ENCODE measurements around the gene ATP10D. TPM values are rescaled to one million over a fixed set of nuclear protein-coding genes. Genes with fewer than 3 reads are reported as not detected.

Gene ATP10D
- total RNA-seq, 2 experiments from 2014 or later, result 2.5 to 2.8 TPM

DNA sequence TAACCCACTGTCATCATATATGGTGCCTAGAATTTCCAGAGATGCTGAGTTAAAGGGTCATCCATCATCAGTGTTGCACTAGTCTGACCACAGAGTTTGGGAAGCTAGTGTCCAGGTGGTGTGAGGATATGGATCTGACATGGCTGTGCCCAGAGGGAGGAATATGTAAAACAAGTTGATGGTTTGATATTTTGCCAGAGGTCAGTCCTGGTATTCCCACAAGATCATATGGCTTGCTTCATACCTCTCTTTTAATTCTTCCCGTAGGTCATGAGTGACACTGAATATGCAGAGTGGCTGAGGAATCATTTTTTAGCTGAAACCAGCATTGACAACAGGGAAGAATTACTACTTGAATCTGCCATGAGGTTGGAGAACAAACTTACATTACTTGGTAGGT, 75.6 kb downstream of the ATP10D start:
- POLR2A ChIA-PET, result no interaction called here
- DNase-seq, result no peak
- no peaks in the 10 kb centered on the region for H3K27me3 Mint-ChIP-seq
- ATAC-seq, result no peak
- CTCF ChIA-PET, result no interaction called here
- H3K27ac Mint-ChIP-seq, result no peak overlapping the region
- no peaks in the 10 kb centered on the region for H3K9me3 Mint-ChIP-seq (ENCODE audit: low read depth)
- no peaks in the 10 kb centered on the region for H3K36me3 Mint-ChIP-seq (ENCODE audit: low read depth)
- peaks cover 4% of the 10 kb centered on the region for H3K4me1 Mint-ChIP-seq
- no peak overlapping the region for H3K4me3 Mint-ChIP-seq
- intact Hi-C loops (cut with DNase I, micrococcal nuclease), result loop anchor here (5.0 to 10.0 kb wide), 2 partner anchors 73 to 166 kb away; partner anchors contain the start of gene ATP10D (in 1 of the 2)

DNA sequence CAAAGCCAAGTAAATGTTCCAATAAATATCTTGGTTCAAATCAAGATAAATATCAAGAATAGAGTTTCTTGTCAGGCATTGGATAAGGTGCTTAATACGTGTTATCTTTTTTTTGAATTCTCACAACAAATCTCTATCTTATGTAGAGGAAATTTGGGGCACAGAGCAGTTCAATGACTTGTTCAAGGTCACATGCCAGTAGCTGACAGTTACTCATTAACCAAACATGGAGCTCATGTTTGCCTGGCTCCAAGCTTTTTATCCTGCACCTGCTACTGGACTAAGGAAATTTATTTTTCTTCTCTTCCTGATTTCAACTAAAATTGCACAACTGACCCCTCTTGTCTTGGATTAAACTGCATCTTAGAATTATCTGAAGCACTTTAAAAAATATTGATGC, 76.3 kb downstream of the ATP10D start:
- DNase-seq (no peak), ATAC-seq (no peak)
- CTCF ChIA-PET, result no interaction called here
- H3K4me1 Mint-ChIP-seq, result peaks cover 4% of the 10 kb centered on the region
- H3K4me3 Mint-ChIP-seq, result no peak overlapping the region
- no peaks in the 10 kb centered on the region for H3K27me3 Mint-ChIP-seq
- intact Hi-C loops (cut with DNase I, micrococcal nuclease), result loop anchor here (5.0 to 10.0 kb wide), 2 partner anchors 74 to 167 kb away; partner anchors contain the start of gene ATP10D (in 1 of the 2)
- POLR2A ChIA-PET, result no interaction called here
- no peaks in the 10 kb centered on the region for H3K36me3 Mint-ChIP-seq (ENCODE audit: low read depth)
- no peaks in the 10 kb centered on the region for H3K9me3 Mint-ChIP-seq (ENCODE audit: low read depth)
- no peak overlapping the region for H3K27ac Mint-ChIP-seq

DNA sequence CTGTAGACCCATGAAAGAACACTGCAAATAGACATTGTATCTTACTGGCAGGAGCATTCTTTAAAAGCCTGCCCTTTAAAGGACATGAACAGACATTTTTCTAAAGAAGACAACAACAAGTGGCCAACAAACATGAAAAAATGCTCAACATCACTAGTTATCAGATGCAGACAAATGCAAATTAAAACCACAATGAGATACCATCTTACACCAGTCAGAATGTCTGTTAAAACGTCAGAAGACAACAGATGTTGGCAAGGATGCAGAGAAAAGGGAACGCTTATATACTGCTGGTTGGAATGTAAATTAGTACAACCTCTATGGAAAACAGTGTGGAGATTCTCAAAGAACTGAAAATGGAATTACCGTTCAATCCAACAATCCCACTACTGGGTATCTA, 77.2 kb downstream of the ATP10D start:
- DNase-seq (no peak), ATAC-seq (no peak)
- Mint-ChIP-seq H3K36me3 (ENCODE audit: low read depth) (no peaks in the 10 kb centered on the region), H3K27me3 (no peaks in the 10 kb centered on the region), H3K4me3 (no peak overlapping the region), H3K4me1 (peaks cover 4% of the 10 kb centered on the region), H3K9me3 (ENCODE audit: low read depth) (no peaks in the 10 kb centered on the region), H3K27ac (no peak overlapping the region)
- CTCF ChIA-PET, result no interaction called here
- POLR2A ChIA-PET, result no interaction called here
- intact Hi-C loops (cut with DNase I, micrococcal nuclease), result loop anchor here (5.0 to 10.0 kb wide), 2 partner anchors 75 to 167 kb away; partner anchors contain the start of gene ATP10D (in 1 of the 2)

DNA sequence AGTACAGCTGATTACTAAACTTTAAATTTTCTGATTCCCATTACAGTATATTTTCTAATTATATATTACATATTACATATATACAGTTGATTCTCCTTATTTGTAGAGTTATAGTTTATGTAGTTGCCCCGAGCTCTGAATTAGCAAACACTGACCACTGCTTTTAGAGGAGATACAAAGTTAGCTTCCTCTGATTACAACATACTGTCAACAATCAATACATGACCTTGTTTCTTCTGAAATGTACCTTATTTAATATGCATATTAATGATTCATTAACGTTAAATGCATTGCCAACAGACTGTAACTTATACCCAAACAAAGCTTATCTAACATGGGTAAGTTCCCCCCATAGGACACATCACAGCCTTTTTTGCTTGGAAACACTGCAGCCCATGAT, 81.5 kb downstream of the ATP10D start:
- no peak overlapping the region for H3K27ac Mint-ChIP-seq
- ChIA-PET CTCF (interaction anchor here (0.6 to 1.7 kb wide), 3 partner anchors 10 to 103 kb away, joined by 3 to 8 read pairs (median 4); partner anchors contain the start of genes ATP10D and COMMD8), POLR2A (no interaction called here)
- peaks cover 4% of the 10 kb centered on the region for H3K4me1 Mint-ChIP-seq
- no peak for ATAC-seq
- no peaks in the 10 kb centered on the region for H3K36me3 Mint-ChIP-seq (ENCODE audit: low read depth)
- no peak for DNase-seq
- intact Hi-C loops (cut with DNase I, micrococcal nuclease), result loop anchor here in 1 of 2 experiments (10.0 kb wide), 1 partner anchor 172 kb away; no protein-coding TSS in a partner anchor
- H3K27me3 Mint-ChIP-seq, result peaks cover 2% of the 10 kb centered on the region
- H3K9me3 Mint-ChIP-seq (ENCODE audit: low read depth), result no peaks in the 10 kb centered on the region
- no peak overlapping the region for H3K4me3 Mint-ChIP-seq

DNA sequence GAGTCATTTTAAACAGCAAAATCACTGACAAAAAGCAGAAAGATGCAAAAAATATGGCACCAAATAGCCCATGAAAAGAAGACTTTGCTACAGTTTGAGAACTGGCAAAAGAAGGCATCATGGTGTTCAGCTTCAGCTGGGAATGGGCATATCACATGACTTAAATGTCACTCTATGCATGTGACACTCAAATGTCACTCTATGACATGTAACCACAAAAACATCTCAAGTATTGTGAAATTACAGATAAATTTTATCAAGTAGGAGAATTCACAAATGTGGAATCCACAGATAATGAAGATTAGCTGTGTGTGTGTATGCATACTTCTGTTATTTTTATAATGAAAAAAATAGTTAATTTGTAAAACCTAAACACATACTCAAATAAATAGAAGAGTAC, 81.9 kb downstream of the ATP10D start:
- intact Hi-C loops (cut with DNase I, micrococcal nuclease), result loop anchor here in 1 of 2 experiments (10.0 kb wide), 1 partner anchor 172 kb away; no protein-coding TSS in a partner anchor

DNA sequence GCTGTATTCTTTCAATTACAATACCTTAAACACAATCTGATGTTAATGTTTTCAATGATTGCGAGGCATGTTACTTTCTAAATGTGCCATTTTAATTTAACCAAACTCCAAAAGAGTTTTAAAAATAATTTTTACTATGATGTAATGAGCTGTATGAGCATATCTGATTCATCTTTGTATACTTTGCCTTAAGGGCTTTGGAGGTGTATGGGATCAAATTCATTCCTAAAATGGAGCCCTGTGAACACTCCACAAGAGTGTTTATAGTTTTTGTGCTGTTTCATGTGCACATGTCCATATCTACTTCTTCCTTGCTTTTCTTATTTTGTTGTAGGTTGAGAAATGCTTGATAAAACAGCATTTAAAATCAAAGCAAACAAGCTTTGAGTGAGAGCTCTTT, 82.4 kb downstream of the ATP10D start:
- no peak for DNase-seq
- H3K27ac Mint-ChIP-seq, result no peak overlapping the region
- H3K4me3 Mint-ChIP-seq, result no peak overlapping the region
- no peaks in the 10 kb centered on the region for H3K9me3 Mint-ChIP-seq (ENCODE audit: low read depth)
- intact Hi-C loops (cut with DNase I, micrococcal nuclease), result loop anchor here in 1 of 2 experiments (10.0 kb wide), 1 partner anchor 173 kb away; no protein-coding TSS in a partner anchor
- ChIA-PET CTCF (interaction anchor here (0.9 to 1.7 kb wide), 4 partner anchors 11 to 109 kb away, joined by 3 to 8 read pairs (median 4); partner anchors contain the start of gene ATP10D), POLR2A (no interaction called here)
- H3K27me3 Mint-ChIP-seq, result peaks cover 2% of the 10 kb centered on the region
- ATAC-seq, result no peak
- H3K36me3 Mint-ChIP-seq (ENCODE audit: low read depth), result no peaks in the 10 kb centered on the region
- peaks cover under 1% of the 10 kb centered on the region for H3K4me1 Mint-ChIP-seq

More for the DNA sequence above, 81.9 kb downstream of the ATP10D start:
- no peak overlapping the region for H3K27ac Mint-ChIP-seq
- H3K4me3 Mint-ChIP-seq, result no peak overlapping the region
- peaks cover 4% of the 10 kb centered on the region for H3K4me1 Mint-ChIP-seq
- no peaks in the 10 kb centered on the region for H3K36me3 Mint-ChIP-seq (ENCODE audit: low read depth)
- CTCF ChIA-PET, result interaction anchor here (0.6 to 1.7 kb wide), 3 partner anchors 11 to 104 kb away, joined by 3 to 8 read pairs (median 4); partner anchors contain the start of genes ATP10D and COMMD8
- H3K9me3 Mint-ChIP-seq (ENCODE audit: low read depth), result no peaks in the 10 kb centered on the region
- no peak for DNase-seq
- H3K27me3 Mint-ChIP-seq, result peaks cover 2% of the 10 kb centered on the region
- no peak for ATAC-seq
- POLR2A ChIA-PET, result no interaction called here

DNA sequence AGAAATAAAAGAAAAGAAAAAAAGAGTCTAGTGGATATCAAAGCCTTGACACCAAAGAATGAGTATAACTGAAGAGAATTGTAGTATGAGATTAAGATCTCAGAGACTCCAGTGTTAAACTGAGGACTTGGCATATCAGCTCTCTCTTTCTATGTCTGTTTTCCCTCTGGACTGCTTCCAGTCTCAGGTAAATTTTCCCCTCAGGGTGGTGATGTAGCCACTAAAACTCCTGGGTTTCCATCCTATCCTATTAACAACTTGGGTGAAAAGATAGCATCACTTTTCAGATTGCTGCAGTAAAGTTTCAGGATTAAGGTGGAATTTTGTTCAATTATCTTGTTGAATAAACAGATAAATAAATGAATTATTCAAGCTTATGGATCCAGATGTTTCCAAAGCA, 85.7 kb downstream of the ATP10D start:
- no peaks in the 10 kb centered on the region for H3K9me3 Mint-ChIP-seq (ENCODE audit: low read depth)
- intact Hi-C loops (cut with DNase I, micrococcal nuclease), result no loop called here
- H3K36me3 Mint-ChIP-seq (ENCODE audit: low read depth), result no peaks in the 10 kb centered on the region
- POLR2A ChIA-PET, result no interaction called here
- ATAC-seq (no peak), DNase-seq (no peak)
- H3K4me1 Mint-ChIP-seq, result no peaks in the 10 kb centered on the region
- peaks cover 2% of the 10 kb centered on the region for H3K27me3 Mint-ChIP-seq
- CTCF ChIA-PET, result no interaction called here
- H3K27ac Mint-ChIP-seq, result no peak overlapping the region
- H3K4me3 Mint-ChIP-seq, result no peak overlapping the region

DNA sequence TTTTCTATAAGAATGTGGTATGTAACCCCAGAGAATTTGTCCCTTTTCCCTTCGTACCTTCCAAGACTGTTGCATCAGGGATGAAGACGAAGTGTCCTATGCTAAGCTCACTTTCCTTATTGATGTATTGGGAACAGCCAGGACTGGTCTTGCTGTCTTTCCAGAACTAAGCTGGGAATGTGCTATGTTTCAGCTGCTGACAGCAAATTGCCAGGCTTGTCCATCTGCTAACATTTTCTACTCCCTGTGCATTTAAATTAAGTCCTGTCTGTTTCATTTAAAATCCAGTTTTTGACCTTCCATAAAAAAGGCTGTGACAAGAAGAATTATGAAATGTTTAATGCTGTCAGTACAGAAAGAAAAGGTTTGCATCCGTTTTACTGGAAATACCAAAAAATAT, 87.9 kb downstream of the ATP10D start:
- Mint-ChIP-seq H3K4me1 (no peaks in the 10 kb centered on the region), H3K27me3 (peaks cover 2% of the 10 kb centered on the region), H3K36me3 (ENCODE audit: low read depth) (no peaks in the 10 kb centered on the region), H3K9me3 (ENCODE audit: low read depth) (no peaks in the 10 kb centered on the region), H3K27ac (no peak overlapping the region), H3K4me3 (no peak overlapping the region)
- ChIA-PET CTCF (interaction anchor here (1.7 kb wide), 1 partner anchor 9 kb away, joined by 10 read pairs; no protein-coding TSS in a partner anchor), POLR2A (no interaction called here)
- DNase-seq (no peak), ATAC-seq (no peak)
- intact Hi-C loops (cut with DNase I, micrococcal nuclease), result no loop called here

DNA sequence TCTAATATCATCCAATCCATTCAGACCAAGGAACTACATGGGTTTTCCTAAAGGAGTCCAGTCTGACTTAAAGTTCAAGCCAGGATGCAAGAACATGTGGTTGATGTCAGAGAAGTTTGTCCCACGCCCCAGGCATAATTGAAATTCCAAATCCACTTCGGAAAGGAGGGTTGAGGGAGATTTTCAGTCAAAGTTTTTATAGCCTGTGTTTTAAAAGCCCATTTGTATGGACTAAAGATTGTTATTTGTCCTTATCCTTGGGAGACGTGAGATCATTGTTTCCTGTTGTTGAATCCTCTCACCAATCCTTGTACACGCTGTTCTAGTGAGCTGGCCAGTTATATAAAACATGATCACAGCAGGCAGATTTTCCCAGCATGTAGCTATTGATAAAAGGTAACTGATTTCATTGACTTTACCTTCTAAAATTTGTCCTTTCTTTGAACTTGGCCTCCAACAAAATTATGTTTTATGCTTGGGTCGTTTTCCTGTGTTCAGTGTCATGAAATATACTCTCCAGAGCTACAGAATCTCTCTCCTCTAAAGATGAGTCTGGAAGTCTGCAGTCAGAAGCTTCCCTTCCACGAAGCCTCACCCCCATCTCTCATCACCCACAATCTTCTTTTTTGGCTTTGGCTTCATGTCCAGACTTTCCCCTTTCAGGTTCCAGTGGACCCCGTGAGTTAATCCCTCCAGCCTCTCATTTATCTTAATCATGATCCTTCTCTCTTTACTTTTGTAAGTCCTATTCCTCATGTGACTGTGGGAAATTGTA, 92.9 kb downstream of the ATP10D start:
- Mint-ChIP-seq H3K4me1 (no peaks in the 10 kb centered on the region), H3K27me3 (no peaks in the 10 kb centered on the region), H3K27ac (no peak overlapping the region), H3K9me3 (ENCODE audit: low read depth) (no peaks in the 10 kb centered on the region), H3K4me3 (no peak overlapping the region), H3K36me3 (ENCODE audit: low read depth) (no peaks in the 10 kb centered on the region)
- ATAC-seq (no peak), DNase-seq (no peak)
- intact Hi-C loops (cut with DNase I, micrococcal nuclease), result no loop called here
- ChIA-PET POLR2A (no interaction called here), CTCF (interaction anchor here (1.1 kb wide), 1 partner anchor 12 kb away, joined by 3 read pairs; no protein-coding TSS in a partner anchor)

DNA sequence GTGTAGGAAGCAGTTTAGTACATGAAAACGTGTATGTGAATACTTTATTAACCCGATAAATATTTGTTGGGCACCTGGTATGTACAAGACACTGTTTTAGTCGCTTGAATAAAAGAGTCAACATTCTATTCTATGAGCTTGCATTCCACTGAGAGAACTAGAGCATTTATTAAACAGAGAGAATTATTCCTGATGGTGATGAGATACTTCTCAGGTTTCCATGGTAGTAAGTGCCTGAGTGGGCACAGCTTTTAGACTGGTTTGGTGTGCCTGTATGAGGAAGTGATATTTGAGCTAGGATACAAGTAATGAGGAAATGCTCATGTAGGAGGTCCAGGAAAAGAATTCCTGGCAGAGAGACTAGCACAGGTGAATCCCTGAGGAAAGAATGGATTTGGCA, 94.2 kb downstream of the ATP10D start:
- H3K4me3 Mint-ChIP-seq, result no peak overlapping the region

DNA sequence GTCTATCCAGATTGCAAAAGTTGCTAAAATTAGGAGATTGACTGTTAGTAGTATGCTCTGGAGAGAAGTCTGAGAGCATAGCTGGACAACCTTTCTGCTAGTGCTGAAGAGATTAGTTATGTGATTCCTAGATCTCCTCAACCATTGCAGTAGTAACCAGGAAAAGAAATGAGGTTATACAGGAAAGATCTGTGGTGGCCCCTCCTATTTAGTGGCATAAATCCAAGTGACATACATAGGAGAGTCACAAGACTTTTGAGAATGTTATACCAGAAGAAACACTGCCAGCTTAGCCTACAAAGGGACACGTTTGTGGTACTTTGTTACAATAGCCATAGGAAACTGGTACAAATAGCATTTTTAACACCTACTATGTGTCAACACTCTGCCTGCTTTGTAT, 105.2 kb downstream of the ATP10D start:
- H3K4me3 Mint-ChIP-seq, result no peak overlapping the region
- POLR2A ChIA-PET, result no interaction called here
- no peaks in the 10 kb centered on the region for H3K4me1 Mint-ChIP-seq
- peaks cover 8% of the 10 kb centered on the region for H3K36me3 Mint-ChIP-seq (ENCODE audit: low read depth)
- H3K9me3 Mint-ChIP-seq (ENCODE audit: low read depth), result peaks cover 6% of the 10 kb centered on the region
- CTCF ChIA-PET, result interaction anchor here (0.5 kb wide), 1 partner anchor 22 kb away, joined by 3 read pairs; no protein-coding TSS in a partner anchor
- H3K27me3 Mint-ChIP-seq, result no peaks in the 10 kb centered on the region
- H3K27ac Mint-ChIP-seq, result no peak overlapping the region
- ATAC-seq, result no peak
- intact Hi-C loops (cut with DNase I, micrococcal nuclease), result no loop called here
- DNase-seq, result no peak

More for the DNA sequence above, 94.2 kb downstream of the ATP10D start:
- DNase-seq, result no peak
- Mint-ChIP-seq H3K4me1 (no peaks in the 10 kb centered on the region), H3K36me3 (ENCODE audit: low read depth) (no peaks in the 10 kb centered on the region), H3K27me3 (no peaks in the 10 kb centered on the region), H3K27ac (no peak overlapping the region), H3K9me3 (ENCODE audit: low read depth) (no peaks in the 10 kb centered on the region)
- intact Hi-C loops (cut with DNase I, micrococcal nuclease), result no loop called here
- ATAC-seq, result no peak
- ChIA-PET CTCF (interaction anchor here (0.8 kb wide), 1 partner anchor 16 kb away, joined by 4 read pairs; no protein-coding TSS in a partner anchor), POLR2A (no interaction called here)

DNA sequence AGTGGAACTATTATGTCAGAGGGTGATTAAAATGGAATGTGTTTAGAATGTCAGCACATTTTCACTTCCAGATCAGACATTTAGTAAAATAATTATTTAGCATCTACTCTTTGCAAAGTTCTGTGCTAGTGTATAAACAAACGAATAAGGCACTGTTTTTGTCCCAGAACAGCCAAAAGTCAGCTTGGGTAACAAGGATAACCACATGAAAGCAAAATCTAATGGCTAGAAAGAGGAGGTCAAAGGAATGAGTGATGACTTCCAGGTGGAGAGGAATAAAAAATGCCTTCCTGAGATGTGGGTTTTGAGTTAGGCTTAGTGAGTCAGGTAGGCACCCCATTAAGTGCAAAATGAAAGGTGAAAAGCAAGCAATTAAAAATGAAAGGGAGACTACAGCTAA, 112.6 kb downstream of the ATP10D start:
- CTCF ChIA-PET, result no interaction called here
- DNase-seq (no peak), ATAC-seq (no peak)
- Mint-ChIP-seq H3K9me3 (ENCODE audit: low read depth) (no peaks in the 10 kb centered on the region), H3K4me3 (no peak overlapping the region), H3K27me3 (no peaks in the 10 kb centered on the region), H3K27ac (no peak overlapping the region), H3K36me3 (ENCODE audit: low read depth) (no peaks in the 10 kb centered on the region), H3K4me1 (no peaks in the 10 kb centered on the region)
- POLR2A ChIA-PET, result no interaction called here
- intact Hi-C loops (cut with DNase I, micrococcal nuclease), result no loop called here

Data from activated CD4-positive, alpha-beta T cell treated with anti-CD3 and anti-CD28 coated beads for 36 hours (primary cell).